PFSK-1 (cell line): Measurements from ENCODE around the gene ACSM3.

Experiments
- FOXP2 ChIP-seq: optimal IDR thresholded peaks from 2 replicates; pipeline ENCODE3; 2011; ENCODE audit warnings: borderline replicate concordance, control low read depth, inconsistent platforms; ENCODE audit not compliant: insufficient read depth; ENCODE audit errors: extremely low read length, extremely low read depth
- POLR2AphosphoS5 ChIP-seq: IDR thresholded peaks from 2 replicates; pipeline ENCODE4 v1.6.1; 2012; ENCODE audit warnings: low read depth, mild to moderate bottlenecking, control low read depth, low read length, moderate library complexity
- SIN3A ChIP-seq: IDR thresholded peaks from 2 replicates; pipeline ENCODE4 v1.6.1; 2012; ENCODE audit warnings: mild to moderate bottlenecking, low read length, moderate library complexity, borderline replicate concordance; ENCODE audit not compliant: insufficient read depth
- TAF1 ChIP-seq: IDR thresholded peaks from 2 replicates; pipeline ENCODE4 v1.6.1; 2012; ENCODE audit warnings: low read length, control low read depth, borderline replicate concordance; ENCODE audit not compliant: insufficient read depth
- TF ChIP-seq, protein P1 (sequence below), 2 experiments: IDR thresholded peaks; 2 replicates each; pipeline versions ENCODE4 v1.6.1 to v1.8.0; 2011 to 2012; ENCODE audit warnings: low read depth in 2 of 2, low read length in 2 of 2, control low read depth in 1 of 2, inconsistent platforms in 1 of 2, mild to moderate bottlenecking in 1 of 2, moderate library complexity in 1 of 2; ENCODE audit not compliant: insufficient read depth in 1 of 2

DNA sequence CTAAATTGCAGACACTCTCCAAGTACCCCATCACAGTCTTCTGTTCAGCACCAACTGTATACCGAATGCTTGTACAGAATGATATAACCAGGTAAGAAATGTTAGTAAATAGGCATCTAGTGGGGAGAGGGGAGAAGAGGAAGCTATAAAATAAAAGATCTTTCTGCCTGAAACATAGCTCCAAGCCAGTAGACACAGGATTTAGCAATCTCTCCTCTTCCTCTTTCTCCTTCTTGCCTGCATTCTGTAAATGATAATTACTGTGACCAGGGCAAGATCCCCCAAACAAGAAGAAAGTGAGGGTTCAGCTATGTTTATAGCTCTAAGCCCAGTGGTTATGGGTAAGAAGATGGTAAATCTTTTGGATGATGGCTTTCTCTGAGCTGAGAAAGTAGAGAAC, 17.9 kb downstream of the ACSM3 start:
- TF ChIP-seq SIN3A (no peak), POLR2AphosphoS5 (no peak), TAF1 (no peak), FOXP2 (no peak)
- TF ChIP-seq, protein P1, sequence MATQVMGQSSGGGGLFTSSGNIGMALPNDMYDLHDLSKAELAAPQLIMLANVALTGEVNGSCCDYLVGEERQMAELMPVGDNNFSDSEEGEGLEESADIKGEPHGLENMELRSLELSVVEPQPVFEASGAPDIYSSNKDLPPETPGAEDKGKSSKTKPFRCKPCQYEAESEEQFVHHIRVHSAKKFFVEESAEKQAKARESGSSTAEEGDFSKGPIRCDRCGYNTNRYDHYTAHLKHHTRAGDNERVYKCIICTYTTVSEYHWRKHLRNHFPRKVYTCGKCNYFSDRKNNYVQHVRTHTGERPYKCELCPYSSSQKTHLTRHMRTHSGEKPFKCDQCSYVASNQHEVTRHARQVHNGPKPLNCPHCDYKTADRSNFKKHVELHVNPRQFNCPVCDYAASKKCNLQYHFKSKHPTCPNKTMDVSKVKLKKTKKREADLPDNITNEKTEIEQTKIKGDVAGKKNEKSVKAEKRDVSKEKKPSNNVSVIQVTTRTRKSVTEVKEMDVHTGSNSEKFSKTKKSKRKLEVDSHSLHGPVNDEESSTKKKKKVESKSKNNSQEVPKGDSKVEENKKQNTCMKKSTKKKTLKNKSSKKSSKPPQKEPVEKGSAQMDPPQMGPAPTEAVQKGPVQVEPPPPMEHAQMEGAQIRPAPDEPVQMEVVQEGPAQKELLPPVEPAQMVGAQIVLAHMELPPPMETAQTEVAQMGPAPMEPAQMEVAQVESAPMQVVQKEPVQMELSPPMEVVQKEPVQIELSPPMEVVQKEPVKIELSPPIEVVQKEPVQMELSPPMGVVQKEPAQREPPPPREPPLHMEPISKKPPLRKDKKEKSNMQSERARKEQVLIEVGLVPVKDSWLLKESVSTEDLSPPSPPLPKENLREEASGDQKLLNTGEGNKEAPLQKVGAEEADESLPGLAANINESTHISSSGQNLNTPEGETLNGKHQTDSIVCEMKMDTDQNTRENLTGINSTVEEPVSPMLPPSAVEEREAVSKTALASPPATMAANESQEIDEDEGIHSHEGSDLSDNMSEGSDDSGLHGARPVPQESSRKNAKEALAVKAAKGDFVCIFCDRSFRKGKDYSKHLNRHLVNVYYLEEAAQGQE (IDR thresholded peaks at IDR 0.05; ENCODE audit: insufficient read depth in 1 of 2, low read depth in 2 of 2, low read length in 2 of 2), result no peak
